Right lung (tissue), 5 donors: ENCODE results near the gene LEFTY1. TPM values are rescaled to one million over a fixed set of nuclear protein-coding genes. Genes with fewer than 3 reads are reported as not detected.
"Not testable (repeated sequence)": the region's sequence is repeated elsewhere in the genome, so short reads cannot be mapped to it uniquely, and the experiment has no call there.

Source experiments
- DNase-seq, 2 donors: peaks; one replicate each; pipeline ENCODE4 v3.0.0-alpha.2; 2013
- polyA plus RNA-seq, 5 donors: library from polyadenylated mRNA; unstranded; fragments of 120-200 nt; gene quantifications; one replicate each; pipeline versions ENCODE4 v1.2.1 to v1.2.3, GENCODE V29; 2013; ENCODE audit warnings: inconsistent platforms in 1 of 5, low replicate concordance in 1 of 5; ENCODE audit not compliant: insufficient read length in 5 of 5, insufficient read depth in 1 of 5

Gene LEFTY1
- polyA plus RNA-seq, 5 donors, result 2.5 to 8.1 (median 3.7) TPM

DNA sequence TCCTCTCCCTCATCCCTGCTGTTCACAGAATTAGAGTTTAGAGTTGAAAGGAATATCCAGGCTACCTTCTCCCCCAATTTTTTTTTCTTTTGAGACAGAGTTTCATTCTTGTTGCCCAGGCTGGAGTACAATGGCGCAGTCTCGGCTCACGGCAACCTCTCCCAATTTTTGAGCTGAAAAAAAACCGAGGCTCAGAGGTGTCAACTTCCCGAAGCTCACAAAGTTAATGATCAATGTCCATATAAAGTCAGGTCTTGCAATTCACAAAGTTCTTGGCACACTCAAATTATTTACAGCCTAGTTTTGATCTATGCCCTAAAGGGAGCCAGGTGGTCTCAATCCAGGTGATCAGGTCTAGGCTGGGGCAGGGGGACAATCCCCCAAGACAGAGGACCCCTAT, 797 bp upstream of the LEFTY1 start:
- no peak for DNase-seq

DNA sequence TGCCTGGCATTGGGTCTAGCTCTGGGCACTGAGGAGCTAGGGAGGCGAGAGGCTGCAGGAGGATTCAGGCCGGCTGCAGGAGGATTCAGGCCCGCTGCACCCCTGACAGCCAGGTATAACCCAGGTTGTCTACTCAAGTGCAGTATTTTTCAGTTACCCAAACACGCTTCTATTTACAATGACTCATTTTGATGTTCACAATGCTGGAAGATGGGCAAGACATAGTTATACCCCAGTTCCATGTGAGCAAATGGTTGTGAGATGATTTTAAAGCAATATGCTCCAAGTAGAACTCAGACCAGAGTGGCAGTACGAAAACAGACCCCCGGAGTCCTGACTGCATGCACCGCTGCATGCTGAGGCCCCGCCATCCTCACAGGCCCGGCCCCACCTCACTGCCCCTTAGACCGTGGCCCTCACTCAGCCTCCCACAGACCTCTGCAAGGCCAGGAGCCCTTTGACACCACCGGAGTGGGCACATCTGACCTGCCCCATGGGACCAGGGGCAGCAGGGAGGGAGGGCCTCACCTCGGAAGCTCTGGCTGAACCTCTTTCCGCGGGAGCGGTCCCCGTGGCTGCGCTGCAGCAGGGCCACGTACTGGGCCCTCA, 553 bp downstream of the LEFTY1 start:
- DNase-seq, result no peak

DNA sequence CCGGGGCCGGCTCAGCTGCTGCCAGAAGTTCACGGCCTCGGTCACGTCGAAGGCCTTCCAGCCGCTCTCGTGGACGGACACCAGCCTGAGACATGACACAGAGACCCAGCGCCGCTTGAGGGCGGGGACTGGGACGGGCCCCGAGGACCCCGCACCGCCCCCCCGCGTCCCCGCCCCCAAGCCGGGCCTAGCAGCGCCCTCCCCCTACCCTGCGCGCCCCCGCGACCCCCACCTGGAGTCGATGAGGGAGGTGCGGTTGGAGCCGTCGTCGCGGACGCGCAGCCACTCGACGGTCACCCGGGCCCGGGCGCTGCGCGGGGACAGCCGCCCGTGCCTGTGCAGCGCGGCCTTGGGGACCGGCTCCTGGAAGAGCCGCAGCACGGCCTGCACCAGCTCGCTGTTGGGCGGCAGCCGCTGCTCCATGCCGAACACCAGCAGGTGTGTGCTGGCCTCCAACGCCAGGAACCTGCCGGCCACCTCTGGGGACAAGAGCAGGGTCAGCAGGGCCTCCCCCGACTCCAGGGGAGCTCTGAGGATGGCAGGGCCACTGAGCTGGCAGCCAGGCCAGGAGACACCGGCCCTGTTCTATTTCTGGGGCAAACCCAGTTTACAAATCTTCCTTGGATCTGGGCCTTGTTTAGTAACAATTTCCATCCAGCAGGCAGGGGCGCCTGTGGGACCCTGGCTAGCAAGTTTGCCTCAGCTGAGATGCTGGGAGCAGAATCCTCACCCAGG, 1.2 kb downstream of the LEFTY1 start:
- not testable (repeated sequence) for DNase-seq

DNA sequence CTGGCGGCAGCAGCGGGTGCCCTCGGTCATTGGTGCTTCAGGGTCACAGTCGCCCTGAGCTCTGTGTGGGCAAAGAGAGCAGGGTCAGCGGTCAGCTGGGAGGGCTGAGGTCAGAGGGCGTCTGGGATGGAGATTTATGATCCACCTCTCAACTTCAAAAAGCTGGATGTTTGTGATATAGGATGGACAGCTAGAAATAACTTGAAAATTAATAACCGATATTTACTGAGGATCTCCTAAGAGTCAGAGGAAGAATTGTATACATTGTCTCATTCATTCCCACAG, 2.0 kb downstream of the LEFTY1 start:
- no peak for DNase-seq

DNA sequence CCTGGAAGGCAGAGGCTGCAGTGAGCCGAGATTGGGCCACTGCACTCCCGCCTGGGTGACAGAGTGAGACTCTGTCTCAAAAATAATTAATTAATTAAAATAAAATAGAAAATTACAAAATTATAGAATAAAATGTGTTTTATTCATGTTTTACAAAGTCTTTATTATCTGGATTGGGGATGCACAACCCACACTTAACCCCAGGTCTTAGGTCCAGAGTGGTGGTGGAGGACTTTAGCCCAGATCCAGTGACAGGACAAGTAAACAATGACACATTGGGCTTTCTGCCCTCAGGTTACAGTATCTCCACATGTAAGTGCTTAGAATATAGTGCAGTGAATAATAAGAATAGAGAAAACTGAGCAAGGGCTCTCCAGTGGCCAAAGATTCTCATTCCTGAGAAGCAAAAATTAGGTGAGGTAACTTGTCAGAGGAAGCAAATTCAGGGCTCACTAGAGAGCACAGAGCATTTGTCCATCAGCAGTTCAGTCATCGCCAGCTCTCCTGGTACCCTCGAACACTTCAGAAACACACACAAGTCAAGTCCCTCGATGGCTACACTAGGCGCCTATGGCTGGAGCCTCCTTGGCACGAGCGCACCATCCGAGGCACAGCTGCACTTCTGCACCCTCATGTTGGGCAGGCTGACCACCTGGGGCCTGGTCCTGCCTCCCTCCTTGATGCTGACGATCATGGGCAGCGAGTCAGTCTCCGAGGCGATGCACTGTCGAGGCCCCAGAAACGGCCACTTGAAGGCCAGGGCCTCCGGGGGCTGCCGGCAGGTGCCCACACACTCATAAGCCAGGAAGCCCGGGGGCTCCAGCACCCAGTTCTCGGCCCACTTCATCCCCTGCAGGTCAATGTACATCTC, 2.6 kb downstream of the LEFTY1 start:
- DNase-seq, result no peak

DNA sequence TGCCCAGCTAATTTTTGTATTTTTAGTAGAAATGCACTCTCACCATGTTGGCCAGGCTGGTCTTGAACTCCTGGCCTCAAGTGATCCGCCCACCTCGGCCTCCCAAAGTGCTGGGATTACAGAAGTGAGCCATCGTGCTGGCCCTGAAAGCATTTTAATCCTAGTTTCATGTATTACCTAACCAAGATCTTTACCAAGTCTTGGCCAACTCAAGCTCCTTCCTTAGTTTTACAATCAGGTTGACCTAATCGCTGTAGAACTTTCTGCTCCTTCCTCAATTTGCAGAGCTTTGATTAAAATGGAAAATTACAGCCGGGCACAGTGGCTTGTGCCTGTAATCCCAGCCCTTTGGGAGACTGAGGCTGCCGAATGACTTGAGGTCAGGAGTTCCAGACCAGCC, 3.6 kb downstream of the LEFTY1 start:
- DNase-seq, result no peak

DNA sequence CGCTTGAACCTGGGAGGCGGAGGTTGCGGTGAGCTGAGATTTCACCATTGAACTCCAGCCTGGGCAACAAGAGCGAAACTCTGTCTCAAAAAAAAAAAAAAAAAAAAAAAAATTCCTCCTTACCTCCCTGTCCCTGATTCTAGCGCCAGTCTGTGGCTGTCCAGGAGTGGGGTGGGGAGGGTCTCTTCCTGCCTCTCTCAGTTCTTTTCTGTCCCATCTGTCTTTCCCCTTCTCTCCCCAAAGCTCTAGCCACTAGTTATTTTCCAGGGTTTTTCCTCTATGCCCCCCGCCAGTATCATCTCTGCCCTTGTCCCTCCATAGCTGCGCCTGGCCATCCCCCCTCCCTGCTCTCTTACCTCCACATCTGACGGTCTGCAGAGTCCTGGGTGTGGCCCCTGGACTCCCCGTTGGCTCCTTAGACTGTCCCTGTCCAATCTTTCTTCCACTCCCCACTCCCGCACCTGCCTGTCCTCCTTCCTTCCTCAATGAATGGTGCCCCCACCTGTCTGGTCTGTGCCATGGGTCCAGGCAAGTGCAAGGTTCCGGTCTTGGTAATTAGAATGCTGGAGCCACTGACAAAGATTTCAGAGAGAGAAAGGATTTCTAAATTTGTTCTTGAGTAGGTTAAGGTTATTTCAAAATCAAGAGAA, 5.2 kb downstream of the LEFTY1 start:
- DNase-seq, result no peak

DNA sequence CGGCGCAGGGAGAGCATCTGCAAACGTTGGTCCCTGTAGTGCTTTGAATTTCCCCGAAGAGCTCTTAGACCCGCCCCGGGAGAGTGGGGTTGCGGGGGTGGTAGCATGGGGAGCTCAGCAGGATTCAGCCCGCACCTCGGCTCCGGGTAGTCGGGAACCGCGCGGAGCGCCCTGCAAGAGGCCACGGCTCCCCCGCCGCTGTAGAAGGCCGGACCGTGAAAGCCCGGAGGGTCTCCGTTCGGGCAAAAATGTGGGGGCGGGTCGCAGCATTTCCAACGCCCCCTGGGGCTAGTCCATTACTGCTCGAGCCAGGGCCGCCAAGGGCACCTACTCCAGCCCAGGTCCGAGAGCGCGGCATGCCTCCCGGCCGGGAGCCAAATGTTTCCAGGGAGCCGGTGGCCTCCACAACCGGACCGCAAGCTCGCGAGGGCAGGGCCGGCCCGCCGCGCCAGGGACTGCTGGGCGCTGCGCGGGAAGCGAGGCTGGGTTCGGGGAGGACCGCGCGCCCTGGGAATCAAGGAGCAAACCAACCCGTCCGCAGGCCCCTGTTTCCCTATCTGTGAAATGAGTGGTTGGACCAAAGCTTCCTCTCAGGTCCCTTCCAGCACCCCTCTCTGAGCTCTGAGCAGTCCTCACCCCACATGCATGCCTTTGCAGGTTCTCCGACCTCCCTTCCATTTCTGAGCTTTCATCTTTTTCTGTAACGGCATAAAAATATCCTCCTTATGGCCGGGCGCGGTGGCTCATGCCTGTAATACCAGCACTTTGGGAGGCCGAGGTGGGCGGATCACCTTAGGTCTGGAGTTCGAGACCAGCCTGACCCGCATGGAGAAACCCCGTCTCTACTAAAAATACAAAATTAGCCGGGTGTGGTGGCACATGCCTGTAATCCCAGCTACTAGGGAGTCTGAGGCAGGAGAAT, 6.0 kb downstream of the LEFTY1 start:
- peak in 1 of 2 donors; percentile 42 for DNase-seq

DNA sequence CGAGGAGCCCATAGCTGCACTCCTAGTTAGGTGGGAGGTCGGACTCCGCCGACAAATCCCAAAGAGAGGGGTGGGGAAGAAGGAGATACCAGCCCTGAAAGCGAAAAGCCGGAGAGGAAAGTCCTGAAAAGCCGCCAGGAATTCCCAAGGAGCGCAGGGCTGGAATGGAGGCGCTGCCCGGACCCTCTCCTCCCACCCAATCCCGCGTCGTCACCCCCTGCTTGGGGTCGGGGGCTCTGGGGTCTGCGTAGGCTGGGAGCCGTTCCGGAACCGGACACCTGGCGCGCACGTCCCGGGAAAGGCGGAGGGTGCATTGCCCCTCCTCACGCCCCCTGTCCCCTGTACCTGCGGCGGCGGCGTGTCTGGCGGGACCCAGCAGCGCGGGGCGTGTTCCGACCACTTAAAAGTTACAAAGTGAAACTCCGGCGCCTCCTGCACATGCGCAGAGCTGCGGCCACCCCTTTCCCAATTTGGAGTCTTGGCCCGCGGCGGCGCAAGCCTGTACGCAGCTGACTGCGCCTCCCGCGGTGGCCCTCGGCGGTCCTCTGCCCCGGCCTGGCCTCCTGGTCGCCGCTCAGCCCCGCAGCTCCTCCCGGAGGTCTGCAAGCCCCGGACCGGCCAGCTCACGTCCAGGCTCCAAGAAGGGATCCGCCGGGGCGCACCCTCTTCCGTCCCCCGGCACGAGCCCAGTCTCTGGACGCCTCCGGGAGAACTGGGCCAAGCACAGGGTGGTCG, 6.8 kb downstream of the LEFTY1 start, which contains the start of gene TMEM63A:
TSS of gene TMEM63A (minus strand) at position 422 of the 735 bp plus-strand sequence. CDS start 4,800 bp downstream, outside the sequence.
- DNase-seq, result peak; percentile 88 to 91

DNA sequence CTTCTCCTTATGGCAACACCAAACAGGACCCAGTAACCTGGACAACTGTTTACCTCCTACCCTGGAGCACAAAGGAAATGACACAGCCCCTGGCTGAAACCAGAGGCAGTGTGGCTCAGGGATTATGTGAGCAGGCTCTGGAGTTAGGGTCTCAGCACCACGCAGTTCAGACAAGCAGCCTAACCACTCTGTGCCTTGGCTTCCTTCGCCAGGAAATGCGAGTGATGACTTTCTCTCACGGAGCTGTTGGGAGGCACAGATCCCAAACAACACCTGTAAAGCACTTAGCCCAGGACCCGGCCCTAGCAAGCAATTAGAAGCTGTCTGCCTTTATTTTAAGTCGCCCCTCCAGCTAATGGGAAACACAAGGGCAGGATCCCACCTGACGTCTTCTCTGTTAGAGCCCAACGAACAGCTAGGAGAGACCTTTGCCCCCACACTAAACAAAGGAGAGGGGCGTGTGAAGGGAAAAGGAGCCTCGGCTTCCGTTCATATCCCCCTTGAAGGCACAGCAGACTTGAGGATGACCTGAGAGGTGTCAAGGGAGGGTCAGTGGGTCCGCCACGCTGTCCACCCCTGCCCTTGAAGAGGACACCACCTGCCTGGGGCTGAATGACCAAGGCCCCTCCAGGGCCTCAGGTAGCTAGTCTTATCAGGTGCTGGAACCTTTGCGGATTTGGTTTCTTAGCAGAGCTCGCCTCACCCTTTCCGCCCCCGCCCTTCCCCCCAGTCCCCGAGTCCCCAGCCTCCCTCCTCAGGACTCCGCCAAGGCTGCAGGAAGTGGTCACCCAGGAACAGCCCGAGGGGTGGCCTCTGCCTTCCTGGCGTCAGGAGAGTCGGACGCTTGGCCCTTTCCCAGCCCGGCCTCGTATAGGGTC, 7.6 kb downstream of the LEFTY1 start:
- DNase-seq, result peak in 1 of 2 donors; percentile 47

DNA sequence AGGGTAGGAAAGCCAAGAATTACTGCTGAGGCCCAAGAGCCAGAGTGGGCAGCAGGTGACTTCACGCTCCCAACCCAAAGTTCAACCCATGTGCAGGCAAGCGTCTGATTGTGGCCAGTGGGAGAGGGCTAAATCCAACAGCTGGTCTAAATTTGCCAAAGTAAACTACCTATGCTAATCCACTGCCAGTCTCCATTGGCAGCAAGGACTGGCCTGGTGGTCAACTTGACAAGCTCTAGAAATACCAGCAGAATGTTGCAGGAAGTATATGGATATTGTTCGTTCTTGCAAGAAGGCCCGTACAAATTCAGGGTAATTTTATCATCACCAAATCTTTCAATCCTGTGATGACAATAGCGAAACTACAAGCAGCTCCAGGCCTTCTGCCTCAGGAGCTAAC, 8.3 kb downstream of the LEFTY1 start:
- DNase-seq, result no peak

DNA sequence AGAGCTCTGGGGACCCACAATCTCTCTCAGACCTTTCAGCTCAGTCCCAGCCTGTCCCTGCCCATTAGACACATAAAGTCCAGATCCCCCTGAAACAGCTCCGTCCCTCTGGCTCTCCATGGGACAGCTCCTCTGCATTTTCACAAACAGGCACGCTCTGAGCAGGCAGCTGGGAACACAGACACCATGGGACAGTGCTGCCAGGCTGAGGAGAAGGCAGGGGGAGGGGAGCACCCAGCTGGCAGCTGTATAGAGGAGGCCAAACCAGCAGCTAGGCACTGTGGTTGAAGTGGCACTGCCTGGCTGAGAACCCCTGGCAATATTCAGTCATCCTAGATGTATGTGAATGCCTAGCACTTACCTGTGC, 8.7 kb downstream of the LEFTY1 start:
- DNase-seq, result no peak

DNA sequence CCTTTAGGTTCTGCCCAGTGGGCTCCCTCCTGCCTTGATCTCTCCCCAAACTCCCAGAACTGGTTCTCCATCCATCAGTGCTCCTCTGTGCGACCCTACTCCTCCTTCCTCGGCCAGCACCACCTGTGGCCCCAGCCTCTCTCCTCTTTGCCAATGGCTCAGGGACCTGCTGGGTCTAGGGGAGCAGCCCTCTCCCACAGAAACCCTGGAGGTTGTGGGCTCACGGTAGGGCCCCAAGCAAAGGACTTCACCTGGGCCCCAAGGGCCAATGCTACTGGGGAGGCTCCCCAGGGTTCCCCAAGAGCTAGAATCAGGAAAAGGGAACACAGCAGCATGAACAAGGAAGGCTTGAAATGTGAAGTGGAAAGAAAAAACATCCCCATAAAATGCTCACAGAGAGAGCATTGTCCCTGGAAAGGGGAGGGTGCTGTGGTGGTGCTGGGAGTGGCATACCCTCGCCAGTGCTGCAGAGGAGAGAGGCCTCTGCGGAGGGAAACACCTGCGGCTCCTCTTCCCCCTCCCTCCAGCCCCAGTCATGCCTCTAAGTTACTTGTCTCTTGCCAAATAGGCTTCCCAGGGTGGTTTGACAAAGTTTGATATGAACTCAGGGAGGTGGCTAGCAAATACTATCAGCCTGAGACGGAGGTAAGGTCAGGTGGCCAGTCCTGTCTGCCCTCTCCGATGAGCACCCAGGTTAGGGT, 9.3 kb downstream of the LEFTY1 start:
- no peak for DNase-seq

DNA sequence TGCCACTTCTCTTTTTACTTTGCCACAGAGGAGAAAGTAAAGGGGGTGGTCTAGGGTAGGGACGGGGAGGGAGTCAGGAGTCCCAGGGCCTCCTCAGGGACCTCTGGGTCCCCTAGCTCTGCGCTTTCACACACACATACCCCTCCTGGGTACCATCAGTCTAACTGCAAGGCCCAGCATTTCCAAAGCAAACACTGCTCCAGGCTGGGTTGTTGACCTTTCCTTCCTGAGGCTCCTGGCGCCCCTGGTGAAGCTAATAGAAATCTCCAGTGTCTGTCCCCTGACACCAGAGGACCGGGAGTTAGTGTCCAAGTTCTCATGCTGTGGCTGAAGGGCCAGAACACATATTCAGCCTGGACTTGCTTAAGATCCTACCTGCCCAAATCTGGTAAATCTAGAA, 10.7 kb downstream of the LEFTY1 start:
- DNase-seq, result no peak

DNA sequence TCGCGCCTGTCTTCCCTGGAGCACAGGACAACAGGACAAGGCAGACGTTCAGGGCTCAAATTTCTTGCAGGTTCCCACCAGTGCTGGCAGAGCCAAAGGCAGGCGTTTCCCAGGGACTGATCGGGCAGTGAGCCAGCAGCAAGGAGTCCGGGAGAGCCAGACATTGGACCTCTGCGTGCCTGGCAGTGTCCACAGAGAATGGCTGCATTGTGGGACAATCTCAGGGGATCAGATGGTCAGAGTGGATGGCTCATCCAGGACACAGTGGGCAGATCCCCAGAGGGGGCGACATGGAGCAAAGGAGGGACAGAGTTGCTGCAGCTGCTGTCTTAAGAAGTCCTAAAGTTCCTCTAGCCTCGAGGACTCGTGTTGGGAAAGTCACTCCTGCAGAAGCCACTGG, 11.4 kb downstream of the LEFTY1 start:
- peak in 1 of 2 donors; percentile 60 for DNase-seq

DNA sequence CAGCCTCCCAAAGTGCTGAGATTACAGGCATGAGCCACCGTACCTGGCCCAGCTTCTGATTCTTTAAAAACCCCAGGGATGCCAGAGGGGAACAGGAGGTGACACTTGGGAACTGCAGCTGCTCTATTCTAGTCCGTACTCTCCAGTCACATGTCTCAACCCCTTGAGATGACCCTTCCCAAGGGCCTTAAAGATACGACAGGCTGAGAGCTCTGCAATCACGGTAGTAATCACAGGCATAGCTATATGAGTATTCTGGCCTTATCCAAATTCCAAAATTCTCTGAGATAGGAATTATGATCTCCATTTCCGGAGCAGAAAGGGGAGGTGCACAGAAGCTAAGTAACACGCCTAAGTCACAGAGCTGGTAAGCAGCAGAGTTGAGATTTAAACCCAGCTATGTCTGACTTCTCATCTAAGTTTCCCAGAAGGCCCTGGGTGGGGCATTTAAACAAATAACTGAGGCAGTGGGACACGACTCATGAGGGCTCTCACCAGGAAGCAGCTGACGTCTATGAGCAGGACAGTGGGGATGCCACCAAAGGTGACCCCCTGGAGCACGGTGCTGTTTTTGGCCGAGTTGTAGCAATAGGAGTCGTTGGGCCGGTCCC, 11.9 kb downstream of the LEFTY1 start:
- no peak for DNase-seq

DNA sequence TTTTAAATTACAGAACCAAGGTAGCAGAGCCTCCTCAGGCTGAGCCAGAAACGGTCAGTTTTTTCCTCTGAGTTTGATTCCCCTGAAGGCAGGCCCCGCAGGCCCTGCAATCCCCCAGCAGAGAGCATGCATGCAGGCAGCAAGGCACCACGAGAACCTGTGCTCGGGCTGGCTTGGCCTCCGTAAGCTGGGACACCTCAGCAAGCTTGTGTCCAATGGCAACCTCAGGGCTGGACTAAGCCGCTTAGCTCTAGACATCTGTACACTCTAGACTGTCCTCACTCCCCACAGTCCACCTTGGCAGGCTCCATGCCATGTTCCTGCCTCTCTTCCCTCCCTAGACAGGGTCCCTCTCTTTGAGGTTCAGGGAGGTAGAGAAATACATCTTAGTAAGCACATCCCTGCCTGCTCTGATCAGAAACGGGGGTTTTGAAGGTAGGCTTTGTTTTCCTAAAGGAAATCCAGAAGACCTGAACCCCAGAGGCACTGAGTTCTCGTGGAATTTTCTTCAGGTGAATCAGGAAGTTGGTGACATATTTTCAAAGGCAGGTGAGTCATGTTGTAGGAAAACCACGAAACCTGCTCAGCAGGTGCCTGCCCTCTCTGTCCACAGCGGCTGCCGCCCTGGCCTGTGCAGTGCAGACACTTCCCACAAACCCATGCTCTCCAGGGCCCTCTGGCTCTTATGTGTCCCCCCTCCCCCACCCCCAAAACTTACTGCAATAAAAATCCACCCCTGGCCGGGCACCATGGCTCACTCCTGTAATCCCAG, 13.7 kb downstream of the LEFTY1 start:
- DNase-seq, result no peak

DNA sequence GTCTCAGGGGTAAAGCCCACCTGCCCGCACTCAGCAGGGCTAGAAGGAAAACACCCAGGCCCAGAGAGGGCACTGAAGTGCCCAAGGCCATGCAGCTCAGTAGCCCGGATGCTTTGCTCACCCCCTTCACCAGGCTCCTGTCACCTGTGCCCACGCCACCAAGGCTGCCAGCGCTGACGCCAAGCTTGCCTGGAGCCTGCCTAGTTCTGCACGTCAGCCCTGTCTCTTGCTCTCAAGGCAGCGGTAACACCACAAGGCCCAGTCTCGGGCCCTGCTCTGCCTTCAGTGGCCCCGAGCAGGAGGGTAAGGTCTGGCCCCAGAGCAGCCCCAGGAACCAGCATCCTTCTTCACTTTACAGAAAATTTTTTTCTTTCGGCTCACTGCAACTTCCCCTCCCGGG, 14.5 kb downstream of the LEFTY1 start:
- DNase-seq, result no peak
